ENCODE measurements around the gene ATP5PF. TPM values are rescaled to one million over a fixed set of nuclear protein-coding genes. Genes with fewer than 3 reads are reported as not detected.
"Not testable (repeated sequence)": the region's sequence is repeated elsewhere in the genome, so short reads cannot be mapped to it uniquely, and the experiment has no call there.

The ATP5PF gene
- total RNA-seq, 2 experiments from 2014 or later, result 109 to 118 TPM

GRCh38 chr21:25714066-25714465 is 20.6 kb downstream of the ATP5PF start:
- ChIA-PET POLR2A (interaction anchor here (1.3 kb wide), 1 partner anchor 21 kb away, joined by 3 read pairs; the partner anchor contains the start of genes ATP5PF and GABPA), CTCF (interaction anchor here (1.4 kb wide), 1 partner anchor 106 kb away, joined by 4 read pairs; no protein-coding TSS in a partner anchor)
- not testable (repeated sequence) for H3K4me1 Mint-ChIP-seq; DNase-seq; H3K9me3 Mint-ChIP-seq; H3K27me3 Mint-ChIP-seq; H3K4me3 Mint-ChIP-seq; H3K36me3 Mint-ChIP-seq (ENCODE audit: low read depth); H3K27ac Mint-ChIP-seq

GRCh38 chr21:25710550-25710949 is 24.2 kb downstream of the ATP5PF start:
- no peak overlapping the region for H3K27ac Mint-ChIP-seq
- DNase-seq, result no peak
- H3K27me3 Mint-ChIP-seq, result no peaks in the 10 kb centered on the region
- ChIA-PET POLR2A (no interaction called here), CTCF (interaction anchor here (0.6 kb wide), 1 partner anchor 763 kb away, joined by 4 read pairs; no protein-coding TSS in a partner anchor)
- H3K36me3 Mint-ChIP-seq (ENCODE audit: low read depth), result no peaks in the 10 kb centered on the region
- H3K9me3 Mint-ChIP-seq, result no peaks in the 10 kb centered on the region
- H3K4me1 Mint-ChIP-seq, result peaks cover 1% of the 10 kb centered on the region
- no peak overlapping the region for H3K4me3 Mint-ChIP-seq

DNA sequence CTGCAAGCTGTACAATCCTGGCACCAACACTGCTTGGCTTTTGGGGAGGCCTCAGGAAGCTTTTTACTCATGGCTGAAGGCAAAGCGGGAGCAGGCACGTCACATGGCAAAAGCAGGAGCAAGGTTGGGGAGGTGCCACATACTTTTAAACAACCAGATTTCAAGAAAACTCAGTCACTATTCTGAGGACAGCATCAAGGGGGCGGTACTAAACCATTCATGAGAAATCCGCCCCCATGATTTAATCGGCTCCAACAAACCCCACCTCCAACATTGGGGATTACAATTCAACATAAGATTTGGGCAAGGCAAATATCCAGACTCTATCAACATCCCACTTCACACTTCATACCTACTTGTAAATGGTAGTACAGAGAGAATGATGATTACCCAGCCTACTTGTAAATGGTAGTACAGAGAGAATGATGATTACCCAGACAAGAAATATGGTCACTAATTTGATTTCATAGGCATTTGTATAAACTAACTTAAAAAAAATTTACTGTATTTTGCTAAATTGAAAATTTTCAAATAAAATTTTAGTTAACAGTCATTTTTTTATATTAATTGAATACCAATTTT is 24.9 kb downstream of the ATP5PF start:
- CTCF ChIA-PET, result interaction anchor here (1.0 kb wide), 1 partner anchor 101 kb away, joined by 3 read pairs; no protein-coding TSS in a partner anchor
- no peak overlapping the region for H3K4me3 Mint-ChIP-seq
- no peak overlapping the region for H3K27ac Mint-ChIP-seq
- H3K36me3 Mint-ChIP-seq (ENCODE audit: low read depth), result no peaks in the 10 kb centered on the region
- no peak for DNase-seq
- H3K9me3 Mint-ChIP-seq, result no peaks in the 10 kb centered on the region
- POLR2A ChIA-PET, result no interaction called here
- H3K27me3 Mint-ChIP-seq, result no peaks in the 10 kb centered on the region
- H3K4me1 Mint-ChIP-seq, result peaks cover 1% of the 10 kb centered on the region

- no peaks in the 10 kb centered on the region for H3K9me3 Mint-ChIP-seq
- no peaks in the 10 kb centered on the region for H3K36me3 Mint-ChIP-seq (ENCODE audit: low read depth)
- H3K27me3 Mint-ChIP-seq, result no peaks in the 10 kb centered on the region
- no peak overlapping the region for H3K27ac Mint-ChIP-seq
- no peak overlapping the region for H3K4me3 Mint-ChIP-seq
- POLR2A ChIA-PET, result interaction anchor here (1.1 kb wide), 1 partner anchor 101 kb away, joined by 3 read pairs; no protein-coding TSS in a partner anchor
- CTCF ChIA-PET, result interaction anchor here (0.7 to 1.9 kb wide), 7 partner anchors 8 to 619 kb away, joined by 3 to 20 read pairs (median 4); no protein-coding TSS in a partner anchor
- DNase-seq, result peak; percentile 41
- H3K4me1 Mint-ChIP-seq, result no peaks in the 10 kb centered on the region
These were observed 26.1 kb downstream of the ATP5PF start for GRCh38 chr21:25708467-25709065.

GRCh38 chr21:25701529-25701928 is 33.2 kb downstream of the ATP5PF start:
- CTCF ChIA-PET, result no interaction called here
- Mint-ChIP-seq H3K9me3 (no peaks in the 10 kb centered on the region), H3K27me3 (no peaks in the 10 kb centered on the region), H3K4me1 (no peaks in the 10 kb centered on the region), H3K27ac (no peak overlapping the region), H3K4me3 (no peak overlapping the region), H3K36me3 (ENCODE audit: low read depth) (no peaks in the 10 kb centered on the region)
- DNase-seq, result no peak
- POLR2A ChIA-PET, result no interaction called here

GRCh38 chr21:25700741-25701140 is 34.0 kb downstream of the ATP5PF start:
- DNase-seq, result no peak
- H3K4me3 Mint-ChIP-seq, result no peak overlapping the region
- H3K27me3 Mint-ChIP-seq, result no peaks in the 10 kb centered on the region
- H3K9me3 Mint-ChIP-seq, result no peaks in the 10 kb centered on the region
- ChIA-PET POLR2A (no interaction called here), CTCF (interaction anchor here (1.4 kb wide), 1 partner anchor 7 kb away, joined by 4 read pairs; no protein-coding TSS in a partner anchor)
- H3K36me3 Mint-ChIP-seq (ENCODE audit: low read depth), result no peaks in the 10 kb centered on the region
- no peaks in the 10 kb centered on the region for H3K4me1 Mint-ChIP-seq
- no peak overlapping the region for H3K27ac Mint-ChIP-seq

DNA sequence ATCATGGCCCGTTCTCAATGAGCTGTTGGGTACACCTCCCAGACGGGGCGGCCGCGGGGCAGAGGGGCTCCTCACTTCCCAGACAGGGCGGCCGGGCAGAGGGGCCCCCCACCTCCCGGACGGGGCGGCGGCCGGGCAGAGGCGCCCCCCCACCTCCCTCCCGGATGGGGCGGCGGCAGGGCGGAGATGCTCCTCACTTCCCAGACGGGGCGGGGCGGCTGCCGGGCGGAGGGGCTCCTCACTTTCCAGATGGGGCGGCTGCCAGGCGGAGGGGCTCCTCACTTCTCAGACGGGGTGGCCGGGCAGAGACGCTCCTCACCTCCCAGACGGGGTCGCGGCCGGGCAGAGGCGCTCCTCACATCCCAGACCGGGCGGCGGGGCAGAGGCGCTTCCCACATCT is 39.2 kb downstream of the ATP5PF start:
- H3K4me3 Mint-ChIP-seq; POLR2A ChIA-PET; H3K27ac Mint-ChIP-seq; DNase-seq; H3K4me1 Mint-ChIP-seq; H3K9me3 Mint-ChIP-seq; H3K36me3 Mint-ChIP-seq (ENCODE audit: low read depth); CTCF ChIA-PET; H3K27me3 Mint-ChIP-seq: not testable (repeated sequence)

DNA sequence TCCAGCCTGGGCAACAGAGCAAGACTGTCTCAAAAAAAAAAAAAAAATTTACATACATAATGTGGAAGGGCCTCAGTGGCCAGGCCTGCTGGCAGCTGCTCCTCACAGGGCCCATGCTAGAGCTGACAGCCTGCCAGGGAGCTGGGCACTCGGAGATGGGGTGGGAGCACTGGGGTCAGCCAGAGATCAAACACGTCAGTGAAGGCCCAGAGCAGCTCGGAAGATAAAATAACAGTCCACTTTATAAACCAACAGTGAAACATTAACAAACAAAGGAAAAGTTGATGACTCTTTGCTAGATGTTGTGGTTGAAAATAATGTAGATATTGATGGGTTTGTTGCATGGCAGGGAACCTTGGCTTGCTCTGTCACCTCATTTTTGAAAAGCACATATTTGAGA is 42.7 kb downstream of the ATP5PF start:
- Mint-ChIP-seq H3K27me3 (peaks cover 6% of the 10 kb centered on the region), H3K4me3 (no peak overlapping the region), H3K27ac (no peak overlapping the region), H3K9me3 (no peaks in the 10 kb centered on the region), H3K36me3 (ENCODE audit: low read depth) (no peaks in the 10 kb centered on the region), H3K4me1 (no peaks in the 10 kb centered on the region)
- CTCF ChIA-PET, result no interaction called here
- no peak for DNase-seq
- POLR2A ChIA-PET, result no interaction called here

DNA sequence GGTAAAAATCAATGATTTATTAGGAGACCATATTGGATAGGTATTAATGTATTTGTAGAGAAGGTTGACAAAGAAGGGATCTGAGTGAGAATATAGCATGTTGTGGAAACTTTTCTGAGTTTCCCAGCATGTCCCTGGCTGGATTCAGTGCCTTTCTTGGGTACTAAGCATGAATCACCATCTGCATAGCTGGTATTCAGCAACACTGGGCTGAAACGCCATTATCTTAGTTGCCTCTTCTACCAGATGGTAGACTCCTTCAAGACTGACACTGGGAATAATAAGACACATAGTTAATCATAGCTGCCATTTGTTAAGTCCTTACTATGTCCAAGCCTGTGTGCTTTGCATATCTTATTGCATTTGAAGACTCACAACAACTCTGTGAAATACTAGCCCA is 45.5 kb downstream of the ATP5PF start:
- Mint-ChIP-seq H3K36me3 (ENCODE audit: low read depth) (no peaks in the 10 kb centered on the region), H3K27ac (no peak overlapping the region), H3K4me1 (no peaks in the 10 kb centered on the region), H3K9me3 (no peaks in the 10 kb centered on the region), H3K27me3 (peaks cover 12% of the 10 kb centered on the region), H3K4me3 (no peak overlapping the region)
- ChIA-PET CTCF (no interaction called here), POLR2A (no interaction called here)
- DNase-seq, result no peak

DNA sequence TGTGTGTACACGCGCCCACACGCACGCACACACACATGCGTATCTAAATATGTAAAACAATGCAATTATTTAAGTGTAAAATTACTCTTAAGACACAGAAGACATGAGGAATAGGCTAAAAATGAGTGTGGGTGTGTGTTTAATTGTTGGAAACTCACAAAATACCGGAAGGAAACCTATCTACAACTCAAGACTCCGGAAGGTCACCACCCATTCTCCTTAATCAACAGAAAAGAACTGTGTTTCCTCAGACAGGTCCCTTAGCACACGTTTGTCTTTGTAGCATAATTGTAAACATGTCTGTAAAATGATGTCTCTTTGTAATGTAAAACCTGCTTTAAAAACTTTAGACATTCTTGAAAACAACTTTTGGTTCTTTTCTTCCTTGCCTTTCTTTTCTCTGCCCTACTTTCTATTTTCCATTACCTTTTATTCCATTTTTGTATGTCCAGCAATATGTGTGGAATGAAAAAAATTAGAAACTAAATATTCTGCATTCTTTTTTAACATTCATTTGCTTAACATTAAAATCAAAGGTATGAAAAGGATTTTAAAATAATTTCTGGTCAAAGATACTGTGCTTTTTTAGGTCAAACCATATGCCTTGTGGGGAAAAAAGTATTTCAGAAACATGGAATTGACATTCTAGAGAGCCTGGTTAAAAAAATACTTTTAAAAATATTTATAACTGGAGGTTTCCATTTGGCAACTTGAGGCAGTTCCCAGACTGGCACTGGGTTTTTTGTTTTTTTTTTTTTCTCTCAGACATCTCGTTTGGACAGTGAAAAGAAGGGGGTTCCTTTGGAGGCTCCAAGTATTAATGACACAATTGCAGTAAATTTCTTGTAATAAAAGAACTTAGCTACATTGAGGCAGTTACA is 46.2 kb downstream of the ATP5PF start:
- Mint-ChIP-seq H3K9me3 (no peaks in the 10 kb centered on the region), H3K27me3 (peaks cover 12% of the 10 kb centered on the region), H3K4me1 (no peaks in the 10 kb centered on the region), H3K27ac (no peak overlapping the region), H3K4me3 (no peak overlapping the region), H3K36me3 (ENCODE audit: low read depth) (no peaks in the 10 kb centered on the region)
- no peak for DNase-seq
- CTCF ChIA-PET, result no interaction called here
- POLR2A ChIA-PET, result no interaction called here

DNA sequence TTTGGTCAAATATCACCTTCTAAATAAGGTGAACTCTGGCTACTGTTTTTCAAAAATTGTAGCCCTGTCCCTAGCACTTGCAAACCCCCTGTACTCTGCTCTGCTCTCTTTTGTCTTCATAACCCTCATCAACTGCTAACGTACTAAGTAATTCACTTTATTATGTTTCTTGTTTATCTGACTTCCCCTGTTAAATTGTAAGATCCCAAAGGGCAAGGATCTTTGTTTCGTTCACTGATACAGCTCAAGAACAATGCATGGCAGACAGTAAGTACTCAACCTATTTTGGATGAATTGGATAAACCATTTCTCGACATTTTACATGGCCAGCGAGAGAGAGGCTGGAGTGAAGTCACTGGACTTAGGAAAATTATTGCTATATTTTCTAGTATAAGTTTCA is 46.9 kb downstream of the ATP5PF start:
- peaks cover 12% of the 10 kb centered on the region for H3K27me3 Mint-ChIP-seq
- no peaks in the 10 kb centered on the region for H3K36me3 Mint-ChIP-seq (ENCODE audit: low read depth)
- H3K4me3 Mint-ChIP-seq, result no peak overlapping the region
- POLR2A ChIA-PET, result no interaction called here
- DNase-seq, result no peak
- CTCF ChIA-PET, result no interaction called here
- H3K4me1 Mint-ChIP-seq, result no peaks in the 10 kb centered on the region
- H3K27ac Mint-ChIP-seq, result no peak overlapping the region
- H3K9me3 Mint-ChIP-seq, result no peaks in the 10 kb centered on the region

DNA sequence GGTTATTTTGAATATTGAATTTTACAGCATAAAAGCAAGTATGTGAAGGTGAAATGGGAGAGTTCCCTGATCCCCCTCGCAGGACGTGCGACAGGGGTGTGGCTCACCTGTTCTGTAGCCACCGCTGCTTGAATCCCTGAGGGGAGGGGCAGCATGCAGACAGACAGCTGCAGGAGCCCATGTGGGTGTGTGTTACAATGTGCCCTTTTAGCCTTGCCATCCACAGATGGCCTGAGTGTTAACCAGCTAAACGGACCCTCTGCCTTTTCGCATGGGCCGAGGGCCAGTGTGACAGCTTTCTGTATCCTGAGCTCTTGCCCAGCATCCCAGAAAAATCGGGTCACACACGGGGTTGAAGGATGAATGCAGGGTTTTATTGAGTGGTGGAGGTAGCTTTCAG is 52.3 kb downstream of the ATP5PF start:
- DNase-seq, result no peak
- Mint-ChIP-seq H3K36me3 (ENCODE audit: low read depth) (no peaks in the 10 kb centered on the region), H3K9me3 (no peaks in the 10 kb centered on the region), H3K4me3 (no peak overlapping the region), H3K27me3 (peaks cover 12% of the 10 kb centered on the region), H3K4me1 (no peaks in the 10 kb centered on the region), H3K27ac (no peak overlapping the region)
- CTCF ChIA-PET, result no interaction called here
- POLR2A ChIA-PET, result no interaction called here

GRCh38 chr21:25676451-25676850 is 58.3 kb downstream of the ATP5PF start:
- no peak overlapping the region for H3K27ac Mint-ChIP-seq
- POLR2A ChIA-PET, result no interaction called here
- no peak overlapping the region for H3K4me3 Mint-ChIP-seq
- DNase-seq, result no peak
- no peaks in the 10 kb centered on the region for H3K9me3 Mint-ChIP-seq
- H3K27me3 Mint-ChIP-seq, result peaks cover 13% of the 10 kb centered on the region
- H3K4me1 Mint-ChIP-seq, result no peaks in the 10 kb centered on the region
- H3K36me3 Mint-ChIP-seq (ENCODE audit: low read depth), result no peaks in the 10 kb centered on the region
- CTCF ChIA-PET, result interaction anchor here (1.3 kb wide), 1 partner anchor 68 kb away, joined by 5 read pairs; no protein-coding TSS in a partner anchor
